Measurements from ENCODE around the gene DIDO1.

DIDO1 gene

DNA sequence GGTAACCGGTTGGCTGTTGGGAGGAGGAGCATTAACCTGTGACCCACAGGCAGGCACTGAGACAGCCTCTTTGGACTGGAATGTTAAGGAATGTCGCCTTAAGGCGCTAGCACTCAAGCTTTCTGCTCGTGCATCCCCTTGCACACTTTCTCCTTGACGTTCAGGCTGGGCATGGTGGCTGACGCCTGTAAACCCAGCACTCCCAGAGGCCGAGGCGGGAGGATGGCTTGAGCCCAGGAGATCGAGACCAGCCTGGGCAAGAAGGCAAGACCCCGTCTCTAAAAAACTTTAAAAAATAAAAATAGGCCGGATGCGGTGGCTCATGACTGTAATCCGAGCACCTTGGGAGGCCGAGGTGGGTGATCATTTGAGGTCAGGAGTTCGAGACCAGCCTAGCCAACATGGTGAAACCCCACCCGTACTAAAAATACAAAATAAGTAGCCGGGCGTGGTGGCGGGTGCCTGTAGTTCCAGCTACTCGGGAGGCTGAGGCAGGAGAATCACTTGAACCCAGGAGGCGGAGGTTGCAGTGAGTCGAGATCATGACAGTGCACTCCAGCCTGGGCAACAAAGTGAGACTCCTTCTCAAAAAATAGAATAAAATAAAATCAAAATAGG lies 9.8 kb upstream of the DIDO1 start:
- Histone ChIP-seq H3K27ac (ENCODE audit: low read depth, low read length) (no peak overlapping the region), H3K9me3 (ENCODE audit: control insufficient read depth, insufficient read depth, low read depth, low read length) (no peaks in the 10 kb centered on the region), H3K9ac (ENCODE audit: low read length) (peak overlapping the region; percentile 21), H3K4me3 (ENCODE audit: low read depth, low read length) (peak overlapping the region; percentile 86), H3K27me3 (ENCODE audit: control insufficient read depth, insufficient read depth, low read length) (no peaks in the 10 kb centered on the region), H3K36me3 (ENCODE audit: control insufficient read depth, insufficient read depth, low read length) (peaks cover 33% of the 10 kb centered on the region), H3K4me1 (ENCODE audit: control insufficient read depth, insufficient read depth, low read length) (peaks cover 52% of the 10 kb centered on the region)

DNA sequence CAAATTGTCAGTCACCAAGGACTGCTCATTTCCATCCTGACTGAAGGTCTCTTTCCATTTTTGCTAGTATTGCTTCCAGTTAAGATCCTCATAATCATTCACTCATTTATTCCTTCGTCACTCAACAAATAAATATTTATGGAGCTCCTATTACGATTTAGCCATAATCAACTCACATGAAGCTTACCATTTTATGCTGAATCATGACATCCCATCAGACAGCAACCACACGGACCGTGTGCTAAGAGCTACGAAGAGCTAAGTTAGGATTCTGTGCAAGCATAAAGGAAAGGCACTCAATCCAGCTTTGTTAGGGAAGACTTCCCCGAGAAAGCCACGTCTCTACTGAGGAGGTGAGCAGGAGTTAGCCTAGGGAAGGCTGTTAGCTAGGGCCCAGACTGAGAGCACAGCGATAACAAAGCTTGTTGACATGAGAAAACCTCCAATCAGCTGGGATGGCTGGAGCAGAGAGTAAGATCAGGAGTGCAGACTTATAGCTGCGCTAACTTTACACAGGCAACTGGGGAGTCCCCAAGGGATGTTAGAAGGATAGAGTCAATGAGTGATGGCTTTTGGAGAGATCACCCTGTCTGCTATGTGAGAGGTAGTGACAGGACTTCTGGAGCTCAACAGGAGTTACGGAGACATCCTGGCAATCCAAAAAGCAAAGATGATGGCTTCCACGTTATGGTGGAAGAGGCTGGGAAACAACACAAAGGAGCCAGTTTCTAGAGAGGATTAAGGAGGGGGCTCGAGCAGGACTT lies 9.1 kb upstream of the DIDO1 start:
- H3K4me1 ChIP-seq (ENCODE audit: control insufficient read depth, insufficient read depth, low read length) = peaks cover 59% of the 10 kb centered on the region
- no peak overlapping the region for H3K27ac ChIP-seq (ENCODE audit: low read depth, low read length)
- no peaks in the 10 kb centered on the region for H3K9me3 ChIP-seq (ENCODE audit: control insufficient read depth, insufficient read depth, low read depth, low read length)
- peak overlapping the region; percentile 21 for H3K9ac ChIP-seq (ENCODE audit: low read length)
- H3K36me3 ChIP-seq (ENCODE audit: control insufficient read depth, insufficient read depth, low read length) = peaks cover 31% of the 10 kb centered on the region
- H3K27me3 ChIP-seq (ENCODE audit: control insufficient read depth, insufficient read depth, low read length) = no peaks in the 10 kb centered on the region
- peak overlapping the region; percentile 86 for H3K4me3 ChIP-seq (ENCODE audit: low read depth, low read length)

DNA sequence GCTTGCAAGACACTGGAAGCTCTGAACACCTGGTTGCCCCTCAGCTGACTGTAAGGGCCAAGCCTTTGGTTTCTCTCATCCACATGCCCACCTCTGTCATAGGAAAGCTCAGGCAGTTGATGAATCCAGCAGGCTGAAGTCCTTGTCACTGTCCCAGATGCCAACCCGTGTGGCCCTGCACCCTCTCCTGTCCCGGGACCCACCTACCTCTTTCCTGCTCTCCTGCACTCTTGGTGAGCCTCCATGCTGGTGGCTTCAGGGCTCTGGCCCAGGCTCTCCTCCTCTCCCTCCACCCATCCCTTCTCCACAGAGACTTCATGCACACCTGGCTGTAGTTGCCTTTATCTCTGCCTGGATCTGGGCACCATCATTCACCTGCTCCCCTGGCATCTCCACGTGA lies 7.7 kb upstream of the DIDO1 start:
- H3K9ac ChIP-seq (ENCODE audit: low read length) = no peak overlapping the region
- H3K4me3 ChIP-seq (ENCODE audit: low read depth, low read length) = peak overlapping the region; percentile 7; the same call in 1 of the 2 replicates
- H3K36me3 ChIP-seq (ENCODE audit: control insufficient read depth, insufficient read depth, low read length) = peaks cover 31% of the 10 kb centered on the region
- H3K27me3 ChIP-seq (ENCODE audit: control insufficient read depth, insufficient read depth, low read length) = no peaks in the 10 kb centered on the region
- H3K4me1 ChIP-seq (ENCODE audit: control insufficient read depth, insufficient read depth, low read length) = peaks cover 56% of the 10 kb centered on the region
- no peak overlapping the region for H3K27ac ChIP-seq (ENCODE audit: low read depth, low read length)
- no peaks in the 10 kb centered on the region for H3K9me3 ChIP-seq (ENCODE audit: control insufficient read depth, insufficient read depth, low read depth, low read length)

- Histone ChIP-seq H3K4me1 (ENCODE audit: control insufficient read depth, insufficient read depth, low read length) (peaks cover 74% of the 10 kb centered on the region), H3K9ac (ENCODE audit: low read length) (no peak overlapping the region), H3K4me3 (ENCODE audit: low read depth, low read length) (no peak overlapping the region), H3K27me3 (ENCODE audit: control insufficient read depth, insufficient read depth, low read length) (no peaks in the 10 kb centered on the region), H3K9me3 (ENCODE audit: control insufficient read depth, insufficient read depth, low read depth, low read length) (no peaks in the 10 kb centered on the region), H3K36me3 (ENCODE audit: control insufficient read depth, insufficient read depth, low read length) (peaks cover 31% of the 10 kb centered on the region), H3K27ac (ENCODE audit: low read depth, low read length) (no peak overlapping the region)
Measured at GRCh38 chr20:62931464-62931863, 5.2 kb upstream of the DIDO1 start.

DNA sequence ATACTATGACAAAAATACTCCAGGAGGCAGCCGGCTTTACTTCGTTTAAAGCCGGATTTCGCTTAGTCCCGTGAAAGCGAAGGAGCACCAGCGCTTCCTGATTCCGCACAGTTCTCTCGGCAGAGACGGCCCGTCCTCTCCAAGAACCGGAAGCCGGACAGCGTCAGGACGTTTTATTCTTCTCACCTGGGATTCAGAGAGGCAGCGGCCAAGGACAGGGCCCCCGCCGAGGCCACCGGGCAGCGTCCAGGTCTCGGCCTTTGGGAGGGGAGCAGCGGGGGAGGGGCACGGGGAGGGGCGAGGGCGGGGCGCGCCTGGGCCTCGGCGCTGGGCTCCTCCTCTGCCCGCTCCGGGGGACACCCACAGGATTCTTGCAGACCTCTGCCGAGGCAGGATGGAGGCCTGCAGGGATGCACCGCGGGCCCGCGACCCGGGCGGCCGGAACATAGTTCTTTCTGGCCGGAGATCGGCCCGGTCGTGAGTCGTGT lies 2.8 kb upstream of the DIDO1 start:
- no peaks in the 10 kb centered on the region for H3K27me3 ChIP-seq (ENCODE audit: control insufficient read depth, insufficient read depth, low read length)
- no peaks in the 10 kb centered on the region for H3K9me3 ChIP-seq (ENCODE audit: control insufficient read depth, insufficient read depth, low read depth, low read length)
- peak overlapping the region; percentile 76 for H3K4me3 ChIP-seq (ENCODE audit: low read depth, low read length)
- H3K4me1 ChIP-seq (ENCODE audit: control insufficient read depth, insufficient read depth, low read length) = peaks cover 61% of the 10 kb centered on the region
- H3K9ac ChIP-seq (ENCODE audit: low read length) = peak overlapping the region; percentile 86
- peaks cover 12% of the 10 kb centered on the region for H3K36me3 ChIP-seq (ENCODE audit: control insufficient read depth, insufficient read depth, low read length)
- peak overlapping the region; percentile 97 for H3K27ac ChIP-seq (ENCODE audit: low read depth, low read length)

DNA sequence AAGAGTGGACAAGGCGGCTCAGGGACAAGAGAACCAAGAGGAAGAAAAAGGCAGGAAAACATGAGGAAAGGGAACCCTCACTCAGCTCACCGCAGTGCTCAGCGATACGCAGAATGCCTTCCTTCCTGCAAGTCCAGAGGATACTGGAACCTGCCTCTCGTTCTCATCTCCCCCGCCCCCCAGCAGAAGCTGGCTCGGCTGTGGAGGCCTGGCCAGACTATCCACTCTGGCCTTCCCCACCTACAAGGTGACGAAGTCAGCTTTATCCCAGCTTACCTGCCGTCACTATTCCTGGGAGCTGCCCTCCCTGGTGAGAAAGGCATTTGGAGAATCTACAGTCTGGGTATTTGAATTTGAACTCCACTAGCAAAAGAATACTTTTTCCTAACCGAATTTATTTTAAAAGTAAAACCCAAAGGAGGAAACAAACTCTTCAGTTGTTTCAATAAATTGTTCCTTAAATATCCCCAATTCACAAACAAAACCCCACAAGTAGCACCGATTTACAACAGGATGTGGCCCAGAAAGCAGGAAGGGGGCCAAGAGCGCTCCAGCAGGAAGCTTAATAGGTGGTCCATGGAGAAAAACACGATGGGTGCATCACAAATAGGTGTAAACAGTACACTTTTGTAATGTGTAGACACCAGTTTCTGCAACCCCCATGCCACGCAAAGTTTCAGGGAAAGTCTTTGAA lies 2.1 kb upstream of the DIDO1 start:
- H3K9me3 ChIP-seq (ENCODE audit: control insufficient read depth, insufficient read depth, low read depth, low read length) = no peaks in the 10 kb centered on the region
- peaks cover 5% of the 10 kb centered on the region; the same call in 1 of the 2 replicates for H3K36me3 ChIP-seq (ENCODE audit: control insufficient read depth, insufficient read depth, low read length)
- no peaks in the 10 kb centered on the region for H3K27me3 ChIP-seq (ENCODE audit: control insufficient read depth, insufficient read depth, low read length)
- H3K4me1 ChIP-seq (ENCODE audit: control insufficient read depth, insufficient read depth, low read length) = peaks cover 62% of the 10 kb centered on the region
- H3K4me3 ChIP-seq (ENCODE audit: low read depth, low read length) = peak overlapping the region; percentile 76
- H3K27ac ChIP-seq (ENCODE audit: low read depth, low read length) = peak overlapping the region; percentile 97
- peak overlapping the region; percentile 86 for H3K9ac ChIP-seq (ENCODE audit: low read length)

GRCh38 chr20:62927128-62927705 lies 912 bp upstream of the DIDO1 start:
- Histone ChIP-seq H3K9ac (ENCODE audit: low read length) (peak overlapping the region; percentile 86), H3K36me3 (ENCODE audit: control insufficient read depth, insufficient read depth, low read length) (0 out of 2 replicates have a peak, but pooled peaks cover 3% of the 10 kb centered on the region), H3K4me3 (ENCODE audit: low read depth, low read length) (peak overlapping the region; percentile 76), H3K27me3 (ENCODE audit: control insufficient read depth, insufficient read depth, low read length) (no peaks in the 10 kb centered on the region), H3K4me1 (ENCODE audit: control insufficient read depth, insufficient read depth, low read length) (peaks cover 62% of the 10 kb centered on the region), H3K9me3 (ENCODE audit: control insufficient read depth, insufficient read depth, low read depth, low read length) (no peaks in the 10 kb centered on the region), H3K27ac (ENCODE audit: low read depth, low read length) (peak overlapping the region; percentile 97)

DNA sequence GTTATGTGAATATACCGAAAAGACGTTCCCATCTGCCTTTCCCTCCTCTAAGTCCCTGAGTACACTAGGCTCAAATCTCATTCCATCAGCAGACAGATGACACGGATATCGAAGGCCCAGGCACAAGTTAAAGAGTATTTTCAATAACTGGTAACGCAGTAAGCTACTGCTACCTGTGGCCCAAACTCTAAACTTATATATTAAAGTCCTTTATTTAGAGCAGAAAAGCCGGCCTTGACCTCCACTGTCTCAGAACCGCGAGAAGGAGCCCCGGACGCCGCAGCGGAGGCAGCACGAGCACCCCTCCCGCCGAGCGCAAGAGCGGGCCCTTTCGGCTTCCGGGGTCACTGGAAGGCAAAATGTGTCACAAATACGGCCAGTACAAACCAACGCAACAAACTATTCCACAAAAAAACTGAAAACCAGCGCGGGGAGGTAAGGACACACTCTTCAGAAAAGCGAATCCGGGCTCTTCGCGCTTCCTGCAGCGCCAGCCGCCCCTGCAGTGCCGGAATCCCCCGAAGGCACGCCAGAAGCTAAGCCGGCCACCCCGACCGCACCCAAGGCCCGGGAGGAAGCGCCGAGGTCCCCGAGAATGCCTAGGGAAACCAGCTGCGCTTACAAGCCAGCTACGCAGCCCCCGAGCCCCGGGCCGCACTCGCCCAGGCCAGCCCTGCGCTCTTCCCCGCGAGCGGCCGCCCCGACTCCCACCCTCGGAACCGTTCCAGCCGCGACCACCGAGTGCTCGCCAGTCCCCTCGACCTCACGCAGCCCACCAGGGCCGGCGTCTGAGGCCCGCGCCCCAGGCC lies 681 bp downstream of the DIDO1 start:
- peak overlapping the region; percentile 97 for H3K27ac ChIP-seq (ENCODE audit: low read depth, low read length)
- H3K27me3 ChIP-seq (ENCODE audit: control insufficient read depth, insufficient read depth, low read length) = no peaks in the 10 kb centered on the region
- peak overlapping the region; percentile 76 for H3K4me3 ChIP-seq (ENCODE audit: low read depth, low read length)
- H3K9me3 ChIP-seq (ENCODE audit: control insufficient read depth, insufficient read depth, low read depth, low read length) = no peaks in the 10 kb centered on the region
- H3K4me1 ChIP-seq (ENCODE audit: control insufficient read depth, insufficient read depth, low read length) = peaks cover 55% of the 10 kb centered on the region
- 0 out of 2 replicates have a peak, but pooled peaks cover 1% of the 10 kb centered on the region for H3K36me3 ChIP-seq (ENCODE audit: control insufficient read depth, insufficient read depth, low read length)
- peak overlapping the region; percentile 86 for H3K9ac ChIP-seq (ENCODE audit: low read length)

DNA sequence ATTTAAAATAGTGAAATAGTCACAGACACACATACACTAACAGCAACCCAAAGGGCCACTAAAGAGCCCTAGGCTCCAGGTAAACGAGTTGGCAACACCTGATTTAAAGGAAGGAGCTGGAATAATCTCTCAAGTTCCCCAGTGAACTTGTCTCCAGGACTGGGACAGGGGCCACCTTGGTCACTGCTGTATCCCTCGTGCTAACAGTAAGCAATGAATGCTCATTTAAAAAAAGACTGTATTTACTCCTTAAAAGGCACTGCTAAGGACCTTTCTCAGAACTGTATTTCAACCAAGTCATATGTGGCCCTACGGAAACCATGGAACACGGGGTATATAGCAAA lies 1.3 kb downstream of the DIDO1 start:
- no peaks in the 10 kb centered on the region for H3K9me3 ChIP-seq (ENCODE audit: control insufficient read depth, insufficient read depth, low read depth, low read length)
- peak overlapping the region; percentile 76 for H3K4me3 ChIP-seq (ENCODE audit: low read depth, low read length)
- H3K4me1 ChIP-seq (ENCODE audit: control insufficient read depth, insufficient read depth, low read length) = peaks cover 55% of the 10 kb centered on the region
- no peaks in the 10 kb centered on the region for H3K27me3 ChIP-seq (ENCODE audit: control insufficient read depth, insufficient read depth, low read length)
- peak overlapping the region; percentile 86 for H3K9ac ChIP-seq (ENCODE audit: low read length)
- peak overlapping the region; percentile 97; the same call in 1 of the 2 replicates for H3K27ac ChIP-seq (ENCODE audit: low read depth, low read length)
- H3K36me3 ChIP-seq (ENCODE audit: control insufficient read depth, insufficient read depth, low read length) = no peaks in the 10 kb centered on the region

DNA sequence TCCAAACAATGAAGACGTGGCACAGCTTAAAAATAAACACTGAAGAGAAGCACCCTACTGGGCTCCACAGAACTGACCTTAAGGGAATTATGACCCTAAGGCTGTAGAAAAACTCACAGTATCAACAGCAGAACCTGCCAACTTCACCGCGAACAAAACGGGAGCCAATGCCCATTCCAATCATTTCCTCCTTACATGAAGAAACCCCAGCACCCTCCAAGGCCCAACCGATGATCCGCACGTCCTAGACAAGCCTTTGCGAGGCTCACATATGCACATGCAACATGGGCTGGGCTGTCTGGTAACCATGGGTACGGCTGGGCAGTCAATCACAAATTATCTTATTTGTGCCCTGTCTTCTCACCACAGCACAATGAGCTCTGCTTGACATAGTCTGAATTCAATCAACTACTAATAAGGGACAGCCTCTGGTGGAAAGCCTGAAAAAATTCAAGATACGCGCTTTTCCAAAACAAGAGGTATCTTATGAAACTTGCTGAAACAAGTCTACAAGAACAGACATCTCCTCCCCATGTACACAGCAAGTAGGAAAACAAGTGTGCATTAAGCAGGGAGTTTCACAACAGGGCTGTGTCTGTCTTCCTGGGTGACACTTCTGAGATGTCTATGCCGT lies 1.7 kb downstream of the DIDO1 start:
- H3K9ac ChIP-seq (ENCODE audit: low read length) = peak overlapping the region; percentile 86
- H3K4me1 ChIP-seq (ENCODE audit: control insufficient read depth, insufficient read depth, low read length) = peaks cover 60% of the 10 kb centered on the region
- no peaks in the 10 kb centered on the region for H3K27me3 ChIP-seq (ENCODE audit: control insufficient read depth, insufficient read depth, low read length)
- no peak overlapping the region for H3K27ac ChIP-seq (ENCODE audit: low read depth, low read length)
- H3K36me3 ChIP-seq (ENCODE audit: control insufficient read depth, insufficient read depth, low read length) = no peaks in the 10 kb centered on the region
- no peaks in the 10 kb centered on the region for H3K9me3 ChIP-seq (ENCODE audit: control insufficient read depth, insufficient read depth, low read depth, low read length)
- H3K4me3 ChIP-seq (ENCODE audit: low read depth, low read length) = peak overlapping the region; percentile 76
